HAP-1 (cell line): ENCODE results near the gene HMOX1.
A peak's percentile ranks its signal among the peaks of the same experiment; 100 is the strongest.
"Not testable (repeated sequence)": the region's sequence is repeated elsewhere in the genome, so short reads cannot be mapped to it uniquely, and the experiment has no call there.

Experiments used
- DNase-seq, 2 experiments: peaks; one replicate each; pipeline ENCODE4 v3.0.0-alpha.2; 2016 to 2020; ENCODE audit warnings: low spot score in 2 of 2
- H3K27me3 ChIP-seq: fragments of 250-450 bp; sonication (Bioruptor Pico); 2 replicates; pipeline ENCODE4 v1.5.1; 2020; ENCODE audit warnings: low read depth, mild to moderate bottlenecking, moderate library complexity
- H3K36me3 ChIP-seq: fragments of 250-450 bp; sonication (Bioruptor Pico); replicated peaks from 2 replicates; pipeline ENCODE4 v1.5.1; 2020; ENCODE audit warnings: mild to moderate bottlenecking
- H3K4me1 ChIP-seq: fragments of 250-450 bp; sonication (Bioruptor Pico); 2 replicates; pipeline ENCODE4 v1.5.1; 2020; ENCODE audit warnings: mild to moderate bottlenecking
- H3K4me3 ChIP-seq: fragments of 250-450 bp; sonication (Bioruptor Pico); 2 replicates; pipeline ENCODE4 v1.5.1; 2020; ENCODE audit warnings: mild to moderate bottlenecking, moderate library complexity
- H3K9me3 ChIP-seq: fragments of 250-450 bp; sonication (Bioruptor Pico); 2 replicates; pipeline ENCODE4 v1.5.1; 2020; ENCODE audit warnings: mild to moderate bottlenecking, moderate library complexity
- in situ Hi-C: fragments of 300-500 bp; cut with MboI; formaldehyde crosslinking; loops from 3 replicates; pipeline ENCODE4 v1.14.3; 2020; ENCODE audit warnings: low sequenced_read_pairs, inconsistent platforms, mixed read lengths

Gene HMOX1

GRCh38 chr22:35394810-35395563 lies 14.1 kb downstream of the HMOX1 start:
- in situ Hi-C loops, result no loop called here
- Histone ChIP-seq H3K9me3 (no peaks in the 10 kb centered on the region), H3K4me1 (peaks cover 7% of the 10 kb centered on the region), H3K4me3 (no peak overlapping the region), H3K36me3 (peaks cover 2% of the 10 kb centered on the region; the same call in 1 of the 2 replicates), H3K27me3 (no peaks in the 10 kb centered on the region)
- DNase-seq, result no peak

- H3K36me3 ChIP-seq, DNase-seq, H3K27me3 ChIP-seq, in situ Hi-C loops, H3K9me3 ChIP-seq, H3K4me3 ChIP-seq: not testable (repeated sequence)
- peaks cover 14% of the 10 kb centered on the region for H3K4me1 ChIP-seq
Measured at GRCh38 chr22:35396622-35397021, 15.7 kb downstream of the HMOX1 start.

- Histone ChIP-seq H3K36me3 (peaks cover 11% of the 10 kb centered on the region), H3K9me3 (no peaks in the 10 kb centered on the region), H3K4me1 (peaks cover 17% of the 10 kb centered on the region), H3K27me3 (no peaks in the 10 kb centered on the region), H3K4me3 (no peak overlapping the region)
- DNase-seq, result no peak
- in situ Hi-C loops, result no loop called here
Measured at GRCh38 chr22:35397095-35397904, 16.4 kb downstream of the HMOX1 start.

GRCh38 chr22:35398591-35398973 lies 17.7 kb downstream of the HMOX1 start:
- in situ Hi-C loops, result no loop called here
- no peak overlapping the region for H3K4me3 ChIP-seq
- H3K9me3 ChIP-seq, result no peaks in the 10 kb centered on the region
- H3K36me3 ChIP-seq, result peaks cover 22% of the 10 kb centered on the region
- no peak for DNase-seq
- peaks cover 29% of the 10 kb centered on the region for H3K4me1 ChIP-seq
- H3K27me3 ChIP-seq, result no peaks in the 10 kb centered on the region

- no peak for DNase-seq
- Histone ChIP-seq H3K27me3 (no peaks in the 10 kb centered on the region), H3K4me3 (peak overlapping the region; percentile 86), H3K36me3 (peaks cover 28% of the 10 kb centered on the region), H3K4me1 (peaks cover 35% of the 10 kb centered on the region), H3K9me3 (no peaks in the 10 kb centered on the region)
- in situ Hi-C loops, result no loop called here
Measured at GRCh38 chr22:35399114-35399677, 18.3 kb downstream of the HMOX1 start.

GRCh38 chr22:35399678-35400500 lies 19.0 kb downstream of the HMOX1 start, which contains the start of gene MCM5:
Gene MCM5, plus strand, starts transcription at chr22:35400140. Its CDS starts 299 bp downstream, at chr22:35400439.
- H3K4me3 ChIP-seq, result peak within 1 kb of the TSS; percentile 86
- in situ Hi-C loops, result no loop called here
- H3K9me3 ChIP-seq, result no peaks in the 10 kb centered on the region
- H3K36me3 ChIP-seq, result peaks cover 35% of the 10 kb centered on the region
- no peaks in the 10 kb centered on the region for H3K27me3 ChIP-seq
- peaks cover 40% of the 10 kb centered on the region for H3K4me1 ChIP-seq
- peak; percentile 97 to 99 for DNase-seq

GRCh38 chr22:35400501-35400790 lies 19.6 kb downstream of the HMOX1 start:
- DNase-seq, result no peak
- no peaks in the 10 kb centered on the region for H3K9me3 ChIP-seq
- H3K36me3 ChIP-seq, result peaks cover 41% of the 10 kb centered on the region
- H3K4me3 ChIP-seq, result peak overlapping the region; percentile 86
- no peaks in the 10 kb centered on the region for H3K27me3 ChIP-seq
- in situ Hi-C loops, result no loop called here
- peaks cover 40% of the 10 kb centered on the region for H3K4me1 ChIP-seq

GRCh38 chr22:35401863-35402262 lies 21.0 kb downstream of the HMOX1 start:
- H3K4me1 ChIP-seq, result peaks cover 40% of the 10 kb centered on the region
- in situ Hi-C loops, result no loop called here
- no peaks in the 10 kb centered on the region for H3K27me3 ChIP-seq
- no peaks in the 10 kb centered on the region for H3K9me3 ChIP-seq
- peaks cover 53% of the 10 kb centered on the region for H3K36me3 ChIP-seq
- no peak overlapping the region; the same call in 1 of the 2 replicates for H3K4me3 ChIP-seq
- no peak for DNase-seq

GRCh38 chr22:35403356-35403755 lies 22.5 kb downstream of the HMOX1 start:
- in situ Hi-C loops, result no loop called here
- Histone ChIP-seq H3K36me3 (peaks cover 68% of the 10 kb centered on the region), H3K4me1 (peaks cover 40% of the 10 kb centered on the region), H3K9me3 (no peaks in the 10 kb centered on the region), H3K4me3 (no peak overlapping the region), H3K27me3 (no peaks in the 10 kb centered on the region)
- DNase-seq, result peak in 1 of 2 experiments; percentile 37

GRCh38 chr22:35404176-35404575 lies 23.3 kb downstream of the HMOX1 start:
- DNase-seq, result peak in 1 of 2 experiments; percentile 66
- Histone ChIP-seq H3K9me3 (no peaks in the 10 kb centered on the region), H3K4me3 (no peak overlapping the region), H3K27me3 (no peaks in the 10 kb centered on the region), H3K4me1 (peaks cover 36% of the 10 kb centered on the region), H3K36me3 (peaks cover 77% of the 10 kb centered on the region)
- in situ Hi-C loops, result no loop called here

- in situ Hi-C loops, result no loop called here
Measured at GRCh38 chr22:35406443-35406842, 25.5 kb downstream of the HMOX1 start.

GRCh38 chr22:35407362-35407761 lies 26.5 kb downstream of the HMOX1 start:
- in situ Hi-C loops, result no loop called here
- Histone ChIP-seq H3K4me1 (peaks cover 22% of the 10 kb centered on the region), H3K9me3 (no peaks in the 10 kb centered on the region), H3K27me3 (no peaks in the 10 kb centered on the region), H3K4me3 (no peak overlapping the region), H3K36me3 (peaks cover 97% of the 10 kb centered on the region)
- no peak for DNase-seq

More at GRCh38 chr22:35406443-35406842, 25.5 kb downstream of the HMOX1 start:
- Histone ChIP-seq H3K4me3 (no peak overlapping the region), H3K36me3 (peaks cover 93% of the 10 kb centered on the region), H3K27me3 (no peaks in the 10 kb centered on the region), H3K4me1 (peaks cover 26% of the 10 kb centered on the region), H3K9me3 (no peaks in the 10 kb centered on the region)
- no peak for DNase-seq
